GM18861 (cell line): ENCODE data around the gene TP53BP2.
"Not testable (repeated sequence)": the region's sequence is repeated elsewhere in the genome, so short reads cannot be mapped to it uniquely, and the experiment has no call there.

Experiments used
- ATAC-seq: cut with Tn5 transposase; IDR thresholded peaks from one replicate; pipeline ENCODE4 v1.9.1; 2021; ENCODE audit not compliant: unreplicated experiment

Gene TP53BP2

DNA sequence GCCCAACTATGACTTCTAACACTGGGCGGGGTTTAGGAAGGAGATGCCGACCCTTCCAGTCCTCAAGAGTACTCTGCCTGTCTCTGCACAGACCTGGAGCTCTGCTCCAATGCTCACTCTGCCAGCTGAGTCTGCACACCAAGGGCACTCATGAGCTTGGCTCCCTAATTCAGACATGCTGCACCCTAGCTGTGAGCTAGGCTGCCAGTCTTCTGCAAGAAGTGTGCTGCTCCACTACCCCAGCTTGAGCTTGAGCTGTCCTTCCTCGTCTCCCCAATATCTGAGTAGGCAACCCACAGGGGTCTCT is 13.2 kb downstream of the TP53BP2 start:
- ATAC-seq = peak; percentile 45

DNA sequence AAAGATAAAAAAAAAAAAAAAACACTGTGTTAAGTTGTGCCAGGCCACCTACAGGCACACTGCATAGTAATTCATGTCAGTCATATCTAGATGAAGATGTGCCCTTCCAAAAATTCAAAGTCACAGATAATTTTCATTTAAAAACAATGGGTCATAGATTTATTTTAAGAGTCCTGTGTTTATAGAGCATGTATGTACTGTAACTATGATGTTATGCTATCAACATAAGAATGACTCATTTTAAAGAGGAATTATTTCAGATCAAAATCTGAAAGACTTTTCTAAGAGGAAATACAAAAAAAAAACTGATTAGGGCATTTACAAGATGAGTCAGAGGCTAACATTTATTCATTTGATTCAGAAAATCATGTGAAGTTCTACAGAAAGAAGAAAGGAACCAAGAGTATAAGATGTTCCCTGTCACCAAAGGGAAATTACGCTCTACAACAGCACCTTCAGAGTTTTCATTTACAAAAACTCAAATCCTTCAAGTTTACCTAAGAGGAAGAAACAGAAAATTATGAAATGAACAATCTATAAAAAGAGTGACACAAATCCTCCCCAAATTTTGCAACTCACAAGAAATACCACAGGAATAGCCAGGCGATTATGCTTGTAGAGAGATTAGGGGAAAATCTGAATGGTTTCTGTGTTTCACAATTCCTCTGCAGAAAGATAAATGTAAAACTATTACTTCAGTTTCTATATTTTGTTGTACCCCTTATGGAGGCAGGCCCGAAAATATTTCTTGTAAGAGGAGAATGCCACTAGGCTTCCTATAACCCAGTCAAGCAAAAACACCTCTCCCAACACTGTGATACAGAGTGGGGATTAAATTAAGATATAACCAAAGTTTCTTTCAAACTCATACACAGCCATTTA is 13.8 kb downstream of the TP53BP2 start:
- peak; percentile 30 for ATAC-seq

DNA sequence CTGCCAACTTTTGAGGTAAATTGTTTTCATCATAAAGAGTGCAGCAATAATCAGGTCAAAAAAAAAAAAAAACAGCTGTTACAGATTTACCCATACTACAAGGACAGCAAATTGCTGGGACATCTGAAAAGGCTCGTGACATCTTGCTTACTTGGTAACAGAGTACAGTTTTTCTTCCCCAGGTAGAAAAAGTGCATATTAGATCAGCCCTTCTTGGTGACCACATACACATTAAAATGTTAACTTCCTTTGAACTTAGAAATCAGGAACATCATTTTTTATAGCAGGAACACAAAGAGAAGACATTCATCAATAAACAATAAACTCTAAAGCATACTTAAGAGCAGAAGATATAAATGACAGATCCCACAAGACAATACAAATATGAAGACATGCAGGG is 16.1 kb downstream of the TP53BP2 start:
- no peak for ATAC-seq

DNA sequence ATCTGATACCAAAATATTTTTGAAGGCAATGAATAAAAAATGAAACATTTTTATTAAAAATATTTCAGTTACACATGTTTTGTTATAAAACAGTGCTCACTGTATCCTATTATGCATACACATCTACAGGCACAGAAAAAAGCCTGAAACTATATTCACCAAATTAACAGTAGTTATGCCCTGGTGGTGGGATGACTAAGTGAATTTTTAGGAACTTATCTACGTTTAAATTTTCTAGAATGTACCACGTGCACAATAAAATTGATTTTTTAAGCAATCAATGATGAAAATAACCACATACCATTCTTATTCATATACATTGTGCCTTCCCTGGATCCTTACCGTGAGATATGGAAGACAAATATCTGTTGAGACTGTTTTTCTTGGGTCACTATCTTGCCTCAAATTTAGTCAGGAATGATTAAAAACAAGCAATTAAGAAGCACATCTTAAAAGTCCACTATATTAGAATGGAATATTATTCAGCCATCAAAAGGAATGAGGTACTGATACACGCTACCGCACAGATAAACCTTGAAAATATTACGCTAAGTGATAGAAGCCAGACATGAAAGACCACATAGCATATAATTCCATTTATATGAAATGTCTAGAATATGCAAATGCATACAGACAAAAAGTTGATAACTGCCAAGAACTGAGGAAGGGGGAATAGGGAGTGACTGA is 17.4 kb downstream of the TP53BP2 start:
- no peak for ATAC-seq

DNA sequence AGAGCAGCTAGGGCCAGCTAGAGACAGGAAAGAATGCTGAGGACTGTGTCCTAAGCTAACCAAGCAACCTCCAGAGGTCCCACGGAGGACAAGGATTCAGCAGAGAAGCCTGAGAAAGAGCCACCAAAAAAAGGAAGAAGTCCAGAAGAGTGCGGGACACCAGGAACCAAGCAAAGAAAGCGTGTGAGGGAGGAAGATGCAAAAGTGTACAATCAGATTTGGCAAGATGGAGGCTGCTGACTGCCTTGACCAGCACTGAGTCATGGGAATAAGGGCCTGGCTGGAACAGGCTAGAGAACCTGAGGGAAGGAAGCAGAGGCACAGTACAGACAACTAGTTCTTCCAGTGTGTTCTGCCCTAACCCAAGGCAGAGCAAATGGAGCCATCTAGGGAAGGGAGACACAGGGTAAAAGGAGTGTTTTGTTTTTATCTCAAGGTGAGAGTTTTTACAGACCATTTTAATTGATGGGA is 18.5 kb downstream of the TP53BP2 start:
- no peak for ATAC-seq

DNA sequence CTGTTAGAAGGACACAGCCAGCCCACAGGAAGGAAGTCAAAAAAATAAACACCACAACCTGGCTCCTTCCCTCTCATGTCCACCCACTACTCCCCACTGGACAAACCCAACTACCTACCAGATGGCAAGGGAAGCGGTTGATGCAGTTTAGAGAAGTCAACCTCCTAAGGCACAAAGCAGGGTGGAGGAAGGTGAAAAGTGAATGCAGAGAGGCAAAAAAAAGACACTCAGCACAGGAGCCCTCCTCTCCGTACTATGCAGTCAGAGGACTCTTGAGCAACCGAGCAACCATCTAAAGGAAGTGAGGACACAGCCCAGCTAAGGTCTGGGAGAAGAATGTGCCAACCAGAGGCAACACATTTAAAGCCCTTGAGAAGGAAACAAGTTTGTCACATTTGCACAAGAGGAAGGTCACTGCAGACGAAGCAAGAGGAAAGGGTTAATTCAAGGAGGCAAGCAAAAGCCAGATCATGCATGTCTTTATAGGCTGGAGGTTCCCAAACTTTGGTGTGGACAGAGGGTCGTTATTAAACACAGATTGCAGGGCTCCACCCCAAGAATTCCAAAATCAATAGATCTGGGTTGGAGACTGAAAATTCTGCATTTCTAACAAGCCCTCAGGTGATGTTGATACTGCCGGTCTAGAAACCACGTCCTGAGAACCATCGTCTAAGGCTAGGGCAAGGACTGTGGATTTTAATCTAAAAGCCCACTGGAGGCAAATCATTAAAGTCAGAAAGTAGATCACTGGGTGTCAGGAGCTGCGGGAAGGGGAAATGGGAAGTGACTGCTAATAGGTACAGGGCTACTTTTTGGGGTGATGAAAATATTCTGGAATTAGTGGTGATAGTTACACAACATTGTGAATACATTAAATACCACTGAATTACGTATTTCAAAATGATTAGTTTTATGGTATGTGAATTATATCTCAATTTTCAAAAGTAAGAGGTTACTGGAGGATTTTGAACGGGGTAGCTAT is 19.7 kb downstream of the TP53BP2 start:
- no peak for ATAC-seq

DNA sequence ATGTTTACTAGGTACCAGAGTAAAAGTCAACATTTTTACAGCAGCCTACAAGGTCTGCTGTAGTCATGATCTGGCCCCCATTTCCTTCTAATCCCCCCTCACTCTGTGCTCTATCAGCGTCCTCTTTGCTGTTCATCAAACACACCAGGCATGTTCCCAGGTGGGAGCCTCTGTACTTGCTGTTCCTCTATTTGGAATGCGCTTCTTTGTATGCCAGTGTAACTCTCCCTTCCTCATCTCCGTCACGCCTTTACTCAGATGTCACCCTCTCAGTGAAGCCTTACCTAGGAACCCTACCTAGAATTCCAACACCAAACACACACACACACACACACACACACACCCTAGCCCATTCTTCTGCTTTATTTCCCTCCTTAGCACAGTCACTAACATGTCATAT is 21.0 kb downstream of the TP53BP2 start:
- no peak for ATAC-seq

DNA sequence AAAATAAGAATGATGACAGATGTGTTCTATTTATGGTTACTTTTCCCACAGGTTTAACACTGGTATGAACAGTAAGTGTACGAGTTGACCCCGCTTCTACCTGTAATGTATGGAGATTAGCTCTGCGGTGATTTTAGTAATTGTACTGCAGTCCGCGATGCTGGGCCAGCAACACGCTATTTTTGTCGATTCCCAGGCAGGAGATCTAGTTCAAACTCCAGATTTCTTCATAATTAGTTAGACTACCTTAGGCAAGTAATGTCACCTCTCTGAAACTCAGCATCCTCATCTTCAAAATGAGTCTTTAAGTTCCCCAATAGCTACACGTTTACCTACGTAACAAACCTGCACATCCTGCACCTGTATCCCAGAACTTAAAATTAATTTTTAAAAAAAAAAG is 21.5 kb downstream of the TP53BP2 start:
- ATAC-seq = no peak

DNA sequence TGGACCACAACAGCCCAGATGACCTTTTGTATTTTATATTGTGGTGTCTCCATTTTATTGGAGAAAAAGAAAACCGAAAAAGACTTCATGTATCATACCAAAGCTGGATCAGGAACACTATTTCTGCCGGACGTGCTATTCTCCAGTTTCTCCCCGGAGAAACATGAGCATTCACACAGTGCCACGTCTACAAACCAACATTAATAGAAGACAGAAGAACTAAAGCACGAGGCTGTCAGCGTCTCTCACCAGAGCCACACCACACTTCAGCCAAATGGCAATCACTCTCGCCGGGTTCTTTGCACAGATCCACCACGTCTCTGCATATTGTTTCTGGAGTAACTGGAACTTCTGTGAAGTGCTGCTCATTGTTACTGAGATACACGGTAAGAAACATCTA is 24.8 kb downstream of the TP53BP2 start:
- no peak for ATAC-seq

DNA sequence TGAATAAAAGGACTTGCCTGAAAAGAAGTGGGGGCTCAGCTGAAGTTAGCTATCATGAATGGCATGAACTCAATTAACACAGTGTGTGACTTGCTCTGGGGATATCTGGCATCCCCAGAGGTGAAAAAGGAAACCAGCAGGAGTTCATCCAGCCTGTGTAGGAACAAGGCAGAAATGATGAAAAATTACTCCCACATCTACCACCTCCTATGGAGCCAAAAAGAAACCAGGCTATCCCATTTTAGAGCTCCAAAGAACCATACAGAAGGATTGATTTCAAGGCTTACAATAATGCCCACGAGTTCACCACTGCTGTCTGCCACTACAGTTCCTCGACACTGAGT is 25.3 kb downstream of the TP53BP2 start:
- ATAC-seq = no peak

DNA sequence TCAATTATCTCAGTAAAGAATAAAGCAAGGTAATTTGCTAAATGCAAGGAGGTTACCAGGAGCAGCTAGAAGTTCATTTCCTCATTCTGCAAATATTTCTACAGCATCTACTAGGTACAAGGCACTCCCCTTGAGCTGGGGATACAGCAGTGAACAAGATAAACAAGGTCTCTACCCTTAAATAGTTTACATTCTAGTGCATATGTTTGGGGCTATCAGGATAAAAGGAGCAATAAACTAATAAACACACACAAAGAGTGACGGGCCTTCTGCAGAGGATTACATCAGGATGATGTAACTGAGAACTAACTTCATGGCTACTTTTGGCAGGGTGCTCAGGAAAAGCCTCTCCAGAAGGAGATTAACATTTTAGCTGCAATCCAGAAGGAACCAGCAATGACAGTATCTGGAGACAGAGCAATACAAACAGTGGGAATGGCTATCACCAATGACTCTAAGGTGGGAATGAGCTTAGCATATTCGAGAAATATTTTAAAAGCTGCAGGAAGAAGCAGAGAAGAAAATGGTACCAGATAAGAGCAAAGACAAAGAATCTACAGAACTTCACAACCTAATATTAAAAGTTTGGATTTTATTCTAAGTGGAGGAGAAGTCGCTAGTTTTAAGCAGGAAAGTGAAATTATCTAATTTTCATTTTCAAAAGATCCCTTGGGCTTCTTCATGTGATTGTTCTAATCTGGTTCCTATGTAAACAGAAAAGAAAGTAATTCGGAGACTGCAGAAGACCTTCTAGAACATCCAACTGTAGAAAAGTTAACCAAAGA is 25.8 kb downstream of the TP53BP2 start:
- ATAC-seq = no peak

DNA sequence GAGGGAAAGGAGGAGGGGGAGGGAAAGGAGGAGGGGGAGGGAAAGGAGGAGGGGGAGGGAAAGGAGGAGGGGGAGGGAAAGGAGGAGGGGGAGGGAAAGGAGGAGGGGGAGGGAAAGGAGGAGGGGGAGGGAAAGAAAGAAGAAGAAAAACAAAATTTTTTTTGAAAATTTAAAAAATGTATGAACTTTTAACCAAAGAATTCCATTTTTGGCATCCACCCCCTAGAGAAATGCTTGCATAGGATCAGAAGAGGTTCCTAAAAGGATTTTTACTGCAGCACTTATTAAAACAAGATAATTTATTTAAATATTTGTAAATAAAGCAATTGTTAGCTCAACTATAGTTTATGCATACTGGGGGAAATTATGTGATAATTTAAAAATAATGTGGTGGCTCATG is 28.5 kb downstream of the TP53BP2 start:
- not testable (repeated sequence) for ATAC-seq

DNA sequence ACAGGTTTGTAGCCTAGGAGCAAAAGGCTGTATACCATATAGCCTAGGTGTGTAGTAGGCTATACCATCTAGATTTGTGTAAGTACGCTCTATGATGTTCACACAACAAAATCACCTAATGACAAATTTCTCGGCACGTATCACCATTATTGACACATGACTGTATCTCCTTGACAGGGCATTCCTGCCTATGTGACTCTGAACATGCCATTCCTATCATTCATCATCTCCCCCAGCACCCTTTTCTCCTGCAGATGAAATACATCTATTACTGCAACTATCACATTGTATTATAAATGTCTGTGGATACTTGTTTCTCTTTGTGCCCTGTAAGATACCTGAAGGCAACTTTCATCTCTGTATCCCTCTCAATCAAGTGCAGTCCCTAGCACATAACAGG is 29.9 kb downstream of the TP53BP2 start:
- ATAC-seq = no peak

DNA sequence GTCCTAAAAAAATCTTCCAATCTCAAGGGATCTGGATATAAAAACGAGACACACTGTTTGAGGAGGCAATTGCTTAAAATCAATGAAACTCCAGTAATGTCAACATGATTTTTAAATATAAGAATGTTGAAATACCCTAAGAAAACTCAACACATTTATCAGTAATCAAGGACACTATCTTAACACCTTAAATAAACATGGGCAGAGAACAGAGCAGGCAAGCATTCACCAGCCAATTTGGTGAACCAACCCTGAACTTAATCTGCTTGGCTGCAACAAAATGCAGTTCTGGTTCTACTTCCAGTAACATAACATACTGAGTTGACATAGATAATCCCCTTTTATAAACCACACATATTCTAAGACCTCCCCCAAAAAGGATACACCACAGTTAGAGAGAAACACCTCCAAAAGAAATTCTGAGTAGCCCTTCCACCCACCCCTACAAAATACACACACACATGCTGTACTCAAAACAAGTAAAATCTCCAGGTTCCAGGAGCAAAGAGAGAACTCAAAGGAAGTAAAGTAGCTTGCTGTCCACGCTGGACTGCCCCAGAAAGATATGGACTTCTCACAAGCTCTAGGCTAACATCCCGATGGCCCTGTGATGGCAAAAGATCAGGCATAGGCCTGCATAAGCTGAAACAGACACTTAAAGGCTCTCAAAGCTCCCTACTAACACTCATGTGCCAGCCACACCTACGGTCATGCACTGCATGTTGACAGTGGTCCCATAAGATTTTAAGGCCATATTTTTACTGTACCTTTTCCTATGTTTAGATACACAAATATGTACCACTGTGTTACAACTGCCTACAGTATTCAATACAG is 30.5 kb downstream of the TP53BP2 start:
- ATAC-seq = no peak

DNA sequence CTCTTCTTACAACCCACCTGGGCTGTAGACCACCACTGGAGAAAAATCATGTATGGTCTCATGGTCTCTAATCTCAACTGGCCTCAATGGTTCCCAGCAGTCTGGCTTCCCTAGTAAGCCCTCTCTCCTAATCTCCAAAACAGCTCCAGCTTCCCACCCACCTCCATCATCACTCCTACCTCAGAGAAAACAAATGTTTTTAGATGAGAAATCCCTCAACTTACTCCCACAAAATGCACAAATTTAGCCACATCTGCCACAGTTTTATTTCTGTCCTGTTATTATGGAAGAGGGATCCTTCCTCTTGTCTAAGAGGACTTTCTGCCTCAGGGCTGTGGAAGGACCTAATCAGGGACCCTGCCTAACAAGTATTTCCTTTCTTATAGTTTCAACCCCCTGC is 32.1 kb downstream of the TP53BP2 start:
- no peak for ATAC-seq

DNA sequence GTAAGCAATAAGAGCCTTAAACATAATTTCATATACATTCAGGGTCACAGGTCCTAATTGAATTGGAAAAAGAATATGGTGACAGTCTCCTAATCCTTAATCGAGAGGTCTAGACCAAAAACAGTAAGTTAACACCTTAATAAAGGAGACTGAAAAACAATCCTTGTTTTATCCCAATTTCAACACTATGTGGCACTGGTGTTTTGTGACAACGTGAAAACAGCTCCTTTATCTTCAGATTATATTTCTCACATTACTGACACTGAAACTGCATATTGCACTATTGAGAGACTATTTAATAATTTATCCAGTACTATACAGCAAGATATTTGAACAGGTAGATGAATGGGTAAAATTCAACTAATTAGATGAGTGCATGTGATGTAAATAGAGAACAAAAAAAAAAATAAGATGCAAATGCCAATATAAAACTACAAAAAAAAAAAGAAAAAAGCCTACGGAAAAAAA is 34.1 kb downstream of the TP53BP2 start:
- peak; percentile 70 for ATAC-seq

DNA sequence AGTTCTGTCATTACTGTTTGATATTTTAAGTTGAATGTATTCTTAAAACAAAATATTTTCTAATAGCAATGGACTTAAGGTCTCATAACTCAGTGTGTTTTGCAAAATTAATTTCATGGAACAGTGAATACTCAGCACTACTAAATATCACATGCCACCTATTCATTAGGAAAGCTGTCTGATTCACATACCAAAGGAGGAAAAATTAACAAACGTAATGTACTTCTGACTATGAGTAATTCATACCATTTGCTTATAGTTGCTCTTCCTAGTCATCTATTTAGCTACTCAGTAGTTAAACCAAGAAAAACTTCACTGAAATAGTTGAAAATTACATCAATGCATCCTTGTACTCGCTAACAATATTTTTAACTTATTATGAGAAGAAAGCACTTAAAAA is 35.2 kb downstream of the TP53BP2 start:
- ATAC-seq = no peak

DNA sequence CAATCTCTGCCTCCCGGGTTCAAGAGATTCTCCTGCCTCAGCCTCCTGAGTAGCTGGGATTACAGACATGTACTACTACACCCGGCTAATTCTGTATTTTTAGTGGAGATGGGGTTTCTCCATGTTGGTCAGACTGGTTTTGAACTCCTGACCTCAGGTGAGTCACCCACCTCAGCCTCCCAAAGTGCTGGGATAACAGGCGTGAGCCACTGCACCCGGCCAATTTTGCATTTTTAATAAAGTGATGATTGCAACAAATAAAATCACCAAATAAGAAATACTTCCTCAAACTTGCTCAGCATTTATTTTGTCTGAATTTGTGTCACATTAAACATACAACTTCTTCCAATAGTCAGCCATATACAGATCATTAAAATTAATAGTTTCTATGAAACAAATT is 35.8 kb downstream of the TP53BP2 start:
- ATAC-seq = not testable (repeated sequence)

DNA sequence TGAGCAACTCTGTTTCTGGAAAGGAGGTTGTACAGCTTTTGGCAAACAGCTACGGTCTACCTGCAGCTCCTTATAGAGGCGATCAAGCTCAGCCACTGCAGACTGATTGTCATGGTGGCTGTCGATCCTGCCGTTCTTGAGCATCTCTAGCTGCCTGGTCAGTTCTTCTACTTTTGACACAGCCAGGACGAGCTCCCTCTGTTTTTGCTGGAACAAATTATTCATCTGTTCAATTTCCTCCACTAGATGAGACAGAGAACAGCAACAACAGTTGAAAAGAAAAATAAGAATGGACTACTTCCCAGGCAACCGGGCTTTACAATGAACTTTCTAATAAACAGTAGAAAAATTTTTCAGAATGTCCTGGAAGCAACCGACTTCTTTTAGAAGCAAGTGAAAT is 42.5 kb downstream of the TP53BP2 start:
- ATAC-seq = no peak

DNA sequence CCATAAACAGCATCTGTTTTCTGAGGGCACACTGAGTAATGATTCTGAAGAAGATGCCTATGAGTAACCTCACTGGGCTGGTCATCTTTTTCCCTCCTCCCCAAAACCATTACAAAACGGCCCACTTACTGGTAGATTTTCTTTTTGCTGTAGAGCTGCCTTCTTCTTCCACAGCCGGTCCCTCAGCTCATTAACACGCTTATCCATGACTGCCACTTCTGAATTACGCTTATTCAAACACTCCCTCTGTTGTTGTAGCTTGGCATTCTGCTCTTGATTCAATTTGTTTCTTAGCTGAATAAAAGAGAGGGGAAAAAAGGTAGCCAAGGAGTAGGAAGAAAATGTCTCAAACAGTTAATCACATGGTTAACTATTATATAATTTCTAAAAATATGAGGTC is 43.1 kb downstream of the TP53BP2 start:
- no peak for ATAC-seq
